Astrocyte (in vitro differentiated cells and primary cell): ENCODE measurements around the gene HTR3D. TPM values are rescaled to one million over a fixed set of nuclear protein-coding genes. Genes with fewer than 3 reads are reported as not detected.

ENCODE experiments used
- DNase-seq: peaks from one replicate; pipeline ENCODE4 v3.0.0-alpha.2; 2010; ENCODE audit warnings: low read depth
- FAIRE-seq: peaks from 2 replicates; lab custom pipeline; 2011; peaks lifted over from hg19 to GRCh38; lab: Jason Lieb, UNC
- H2AFZ ChIP-seq: 2 replicates; pipeline ENCODE4 v1.6.0; 2012; ENCODE audit warnings: low read depth, low read length, inconsistent platforms
- H3K27ac ChIP-seq: 2 replicates; pipeline ENCODE4 v1.5.1; 2011; ENCODE audit warnings: low read depth, low read length, inconsistent platforms
- H3K27me3 ChIP-seq: 2 replicates; pipeline ENCODE4 v1.6.0; 2011; ENCODE audit warnings: low read length, inconsistent platforms; ENCODE audit not compliant: insufficient read depth
- H3K36me3 ChIP-seq: 2 replicates; pipeline ENCODE4 v1.5.1; 2011; ENCODE audit warnings: low read length, inconsistent platforms; ENCODE audit not compliant: insufficient read depth
- H3K4me1 ChIP-seq: 2 replicates; pipeline ENCODE4 v1.5.1; 2011; ENCODE audit warnings: low read length, inconsistent platforms; ENCODE audit not compliant: insufficient read depth
- H3K4me2 ChIP-seq: 2 replicates; pipeline ENCODE4 v1.6.0; 2012; ENCODE audit warnings: low read length, inconsistent platforms
- H3K4me3 ChIP-seq: 2 replicates; pipeline ENCODE4 v1.5.1; 2011; ENCODE audit warnings: low read depth, mild to moderate bottlenecking, low read length, inconsistent platforms; ENCODE audit not compliant: insufficient read depth
- H3K79me2 ChIP-seq: 2 replicates; pipeline ENCODE4 v1.6.0; 2012; ENCODE audit warnings: mild to moderate bottlenecking, low read length, inconsistent platforms; ENCODE audit not compliant: insufficient read depth
- H3K9ac ChIP-seq: 2 replicates; pipeline ENCODE4 v1.6.0; 2012; ENCODE audit warnings: mild to moderate bottlenecking, low read length, inconsistent platforms
- H3K9me3 ChIP-seq: 2 replicates; pipeline ENCODE4 v1.5.1; 2012; ENCODE audit warnings: low read depth, mild to moderate bottlenecking, low read length, inconsistent platforms; ENCODE audit not compliant: insufficient read depth
- H4K20me1 ChIP-seq: 2 replicates; pipeline ENCODE4 v1.6.0; 2012; ENCODE audit warnings: low read length, inconsistent platforms; ENCODE audit not compliant: insufficient read depth
- H3K27ac Mint-ChIP-seq: one replicate; pipeline ENCODE4 v1.8.0; 2021; ENCODE audit warnings: mild to moderate bottlenecking, mixed read lengths; ENCODE audit not compliant: unreplicated experiment
- H3K27me3 Mint-ChIP-seq: one replicate; pipeline ENCODE4 v1.8.0; 2021; ENCODE audit warnings: low read depth, mixed read lengths; ENCODE audit not compliant: unreplicated experiment
- H3K36me3 Mint-ChIP-seq: one replicate; pipeline ENCODE4 v1.8.0; 2021; ENCODE audit warnings: low read depth, mixed read lengths; ENCODE audit not compliant: unreplicated experiment
- H3K4me1 Mint-ChIP-seq: one replicate; pipeline ENCODE4 v1.8.0; 2021; ENCODE audit warnings: low read depth, mixed read lengths; ENCODE audit not compliant: unreplicated experiment
- H3K4me3 Mint-ChIP-seq: one replicate; pipeline ENCODE4 v1.8.0; 2021; ENCODE audit warnings: mild to moderate bottlenecking, moderate library complexity, mixed read lengths; ENCODE audit not compliant: unreplicated experiment
- H3K9me3 Mint-ChIP-seq: one replicate; pipeline ENCODE4 v1.8.0; 2021; ENCODE audit warnings: mild to moderate bottlenecking, mixed read lengths; ENCODE audit not compliant: unreplicated experiment
- CTCF ChIP-seq: IDR thresholded peaks from 2 replicates; pipeline ENCODE4 v1.5.1; 2011; ENCODE audit warnings: low read depth, mild to moderate bottlenecking, inconsistent platforms, low read length, moderate library complexity; ENCODE audit not compliant: insufficient read depth
- EZH2 ChIP-seq: IDR thresholded peaks from 2 replicates; pipeline ENCODE4 v1.6.1; 2012; ENCODE audit warnings: mild to moderate bottlenecking, low read length, inconsistent platforms; ENCODE audit not compliant: insufficient read depth
- total RNA-seq: library from RNA; stranded (reverse); gene quantifications from 2 replicates; pipeline ENCODE4 v1.2.1, GENCODE V29; 2021

Gene HTR3D
- total RNA-seq, 1 donor from 2014 or later = not detected

- Histone ChIP-seq H4K20me1 (peaks cover 26% of the 10 kb centered on the region), H3K27me3 (no peaks in the 10 kb centered on the region), H3K36me3 (peaks cover 24% of the 10 kb centered on the region), H3K79me2 (peaks cover 27% of the 10 kb centered on the region), H3K4me2 (no peak overlapping the region), H3K9me3 (no peaks in the 10 kb centered on the region), H3K4me3 (no peak overlapping the region), H3K4me1 (peaks cover 9% of the 10 kb centered on the region), H3K27ac (no peak overlapping the region), H3K9ac (no peak overlapping the region), H2AFZ (no peak overlapping the region)
- no peaks in the 10 kb centered on the region for H3K9me3 Mint-ChIP-seq
- TF ChIP-seq CTCF = no peak
- no peak for TF ChIP-seq EZH2
- H3K27me3 Mint-ChIP-seq = no peaks in the 10 kb centered on the region
- H3K4me1 Mint-ChIP-seq = peaks cover 16% of the 10 kb centered on the region
- H3K27ac Mint-ChIP-seq = no peak overlapping the region
- no peak overlapping the region for H3K4me3 Mint-ChIP-seq
- DNase-seq (no peak), FAIRE-seq (no peak)
- H3K36me3 Mint-ChIP-seq = peaks cover 15% of the 10 kb centered on the region
Observed at GRCh38 chr3:184011937-184012889, 19.3 kb upstream of the HTR3D start.

GRCh38 chr3:184015381-184016019 is 16.0 kb upstream of the HTR3D start:
- TF ChIP-seq EZH2 = no peak
- TF ChIP-seq CTCF = no peak
- no peak overlapping the region for H3K27ac Mint-ChIP-seq
- no peaks in the 10 kb centered on the region for H3K27me3 Mint-ChIP-seq
- Histone ChIP-seq H3K79me2 (peaks cover 32% of the 10 kb centered on the region), H3K36me3 (peaks cover 13% of the 10 kb centered on the region), H3K4me1 (peaks cover 13% of the 10 kb centered on the region), H2AFZ (no peak overlapping the region), H3K9me3 (no peaks in the 10 kb centered on the region), H3K4me2 (peak overlapping the region; percentile 88), H3K4me3 (no peak overlapping the region), H4K20me1 (peaks cover 26% of the 10 kb centered on the region), H3K9ac (no peak overlapping the region), H3K27me3 (no peaks in the 10 kb centered on the region), H3K27ac (no peak overlapping the region)
- DNase-seq (no peak), FAIRE-seq (no peak)
- peak overlapping the region; percentile 93 for H3K4me3 Mint-ChIP-seq
- no peaks in the 10 kb centered on the region for H3K9me3 Mint-ChIP-seq
- H3K4me1 Mint-ChIP-seq = peaks cover 16% of the 10 kb centered on the region
- peaks cover 11% of the 10 kb centered on the region for H3K36me3 Mint-ChIP-seq
